Upper lobe of right lung (tissue), 1 donor: ENCODE results near the gene OOSP3. TPM values are rescaled to one million over a fixed set of nuclear protein-coding genes. Genes with fewer than 3 reads are reported as not detected.
"Not testable (repeated sequence)": the region's sequence is repeated elsewhere in the genome, so short reads cannot be mapped to it uniquely, and the experiment has no call there.

Source experiments
- ATAC-seq: fragments of 200-7000 bp; cut with Tn5 transposase; one replicate; pipeline ENCODE4 v1.9.1; 2020; ENCODE audit warnings: mild to moderate bottlenecking, moderate library complexity
- DNase-seq: peaks from one replicate; pipeline ENCODE4 v3.0.0-alpha.2; 2020
- H3K27ac ChIP-seq: fragments of 200-600 bp; one replicate; pipeline ENCODE4 v1.8.0; 2022
- H3K27me3 ChIP-seq: fragments of 200-600 bp; one replicate; pipeline ENCODE4 v1.8.0; 2022; ENCODE audit warnings: mild to moderate bottlenecking
- H3K36me3 ChIP-seq: fragments of 200-600 bp; one replicate; pipeline ENCODE4 v1.8.0; 2022
- H3K4me1 ChIP-seq: fragments of 200-600 bp; one replicate; pipeline ENCODE4 v1.8.0; 2022
- H3K4me3 ChIP-seq: fragments of 200-600 bp; one replicate; pipeline ENCODE4 v1.8.0; 2022; ENCODE audit warnings: mild to moderate bottlenecking
- H3K9me3 ChIP-seq: fragments of 200-600 bp; one replicate; pipeline ENCODE4 v1.8.0; 2022
- CTCF ChIP-seq: fragments of 200-600 bp; IDR thresholded peaks from one replicate; pipeline ENCODE4 v1.8.0; 2022; ENCODE audit warnings: antibody characterized with exemption
- intact Hi-C: fragments of 100-400 bp; cut with DNase I; formaldehyde crosslinking; loops from one replicate; pipeline ENCODE4 v1.11.0; 2022
- total RNA-seq: library from RNA; stranded (reverse); fragmentation: NEBNext Ultra II Directional; extraction: Animal tissue kit (Norgen Biotek cat#: 25700); gene quantifications from one replicate; pipeline ENCODE4 v1.2.1, GENCODE V29; 2021
- donor health status: DM: no; HTN: yes; CAD: no; lungs with severe emphysema.

The OOSP3 gene
- total RNA-seq, 1 donor from 2014 or later: not detected

GRCh38 chr11:59877784-59878183, 798 bp upstream of the OOSP3 start:
- ATAC-seq (no peak), DNase-seq (no peak)
- H3K27ac ChIP-seq: no peak overlapping the region
- H3K4me3 ChIP-seq: no peak overlapping the region
- no peaks in the 10 kb centered on the region for H3K36me3 ChIP-seq
- H3K27me3 ChIP-seq: no peaks in the 10 kb centered on the region
- H3K9me3 ChIP-seq: no peaks in the 10 kb centered on the region
- intact Hi-C loops: no loop called here
- no peak for TF ChIP-seq CTCF
- H3K4me1 ChIP-seq: no peaks in the 10 kb centered on the region

DNA sequence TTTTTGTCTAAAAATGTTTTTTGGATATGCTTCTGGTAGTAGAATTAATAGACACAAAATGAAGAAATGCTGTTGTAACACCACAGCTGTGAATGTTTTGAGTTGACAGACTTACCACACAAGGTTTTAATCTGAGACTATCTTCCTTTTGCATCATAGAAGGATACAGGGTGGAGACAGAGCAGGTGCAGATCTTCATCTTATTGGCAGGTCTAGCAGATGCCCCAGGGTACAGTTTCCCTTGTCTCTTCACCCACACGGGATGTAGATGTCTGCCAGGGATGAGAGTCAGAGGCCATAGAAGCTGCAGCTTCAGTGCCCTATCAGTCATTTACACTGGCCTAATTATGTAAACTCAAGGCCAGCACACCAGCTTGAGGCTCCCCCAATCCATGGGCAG, 985 bp downstream of the OOSP3 start:
- Histone ChIP-seq H3K4me3 (no peak overlapping the region), H3K4me1 (no peaks in the 10 kb centered on the region), H3K9me3 (no peaks in the 10 kb centered on the region), H3K27me3 (no peaks in the 10 kb centered on the region), H3K36me3 (no peaks in the 10 kb centered on the region), H3K27ac (no peak overlapping the region)
- ATAC-seq (no peak), DNase-seq (no peak)
- intact Hi-C loops: no loop called here
- TF ChIP-seq CTCF: no peak

- Histone ChIP-seq H3K4me1 (no peaks in the 10 kb centered on the region), H3K9me3 (no peaks in the 10 kb centered on the region), H3K36me3 (no peaks in the 10 kb centered on the region), H3K4me3 (no peak overlapping the region), H3K27me3 (no peaks in the 10 kb centered on the region), H3K27ac (no peak overlapping the region)
- ATAC-seq: no peak
- no peak for TF ChIP-seq CTCF
- intact Hi-C loops: no loop called here
- DNase-seq: no peak
Measured at GRCh38 chr11:59883597-59883996, 5.0 kb downstream of the OOSP3 start.

- H3K27ac ChIP-seq, H3K4me3 ChIP-seq, H3K4me1 ChIP-seq, H3K36me3 ChIP-seq, H3K9me3 ChIP-seq, intact Hi-C loops, DNase-seq, ATAC-seq, H3K27me3 ChIP-seq: not testable (repeated sequence)
Measured at GRCh38 chr11:59887156-59887555, 8.6 kb downstream of the OOSP3 start.

GRCh38 chr11:59891781-59892181, 13.2 kb downstream of the OOSP3 start:
- Histone ChIP-seq H3K36me3 (no peaks in the 10 kb centered on the region), H3K27me3 (no peaks in the 10 kb centered on the region), H3K27ac (no peak overlapping the region), H3K4me1 (no peaks in the 10 kb centered on the region), H3K9me3 (no peaks in the 10 kb centered on the region), H3K4me3 (no peak overlapping the region)
- no peak for TF ChIP-seq CTCF
- ATAC-seq (no peak), DNase-seq (no peak)
- intact Hi-C loops: no loop called here

DNA sequence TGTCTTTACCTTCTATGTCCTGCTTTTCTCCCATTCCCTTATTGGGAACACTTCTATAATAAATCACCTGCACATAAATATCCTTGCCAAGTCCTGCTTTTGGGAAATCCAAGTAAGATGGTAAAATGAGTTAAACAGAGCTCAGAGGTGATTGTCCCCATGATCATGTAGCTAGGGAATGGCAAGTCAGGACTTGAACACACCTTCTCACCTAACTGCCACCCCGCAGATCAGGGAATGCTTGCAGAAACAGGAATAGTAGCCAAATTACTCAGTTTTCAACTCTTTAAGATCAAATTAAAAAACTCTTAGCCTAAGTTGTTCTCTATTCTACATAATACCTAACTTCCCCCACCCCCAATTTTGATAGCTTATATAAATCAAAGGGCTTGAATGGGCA, 16.0 kb downstream of the OOSP3 start:
- DNase-seq: no peak
- no peak for ATAC-seq
- no peak overlapping the region for H3K27ac ChIP-seq
- no peaks in the 10 kb centered on the region for H3K9me3 ChIP-seq
- no peaks in the 10 kb centered on the region for H3K4me1 ChIP-seq
- intact Hi-C loops: no loop called here
- H3K4me3 ChIP-seq: no peak overlapping the region
- TF ChIP-seq CTCF: no peak
- no peaks in the 10 kb centered on the region for H3K27me3 ChIP-seq
- no peaks in the 10 kb centered on the region for H3K36me3 ChIP-seq
